ENCODE data around the gene CAMK1D.

GRCh38 chr10:12499076-12499986 is 150.0 kb downstream of the CAMK1D start:
- no peak for TF ChIP-seq RXRA (IDR thresholded peaks at IDR 0.05; ENCODE audit: insufficient read depth, low read depth, low read length)
- no peak for TF ChIP-seq KDM1A (IDR thresholded peaks at IDR 0.05; ENCODE audit: borderline replicate concordance, low read length)
- TF ChIP-seq CHD1 (IDR thresholded peaks at IDR 0.05; ENCODE audit: low read depth, low read length): no peak
- no peak for TF ChIP-seq CTCF (IDR thresholded peaks at IDR 0.05; ENCODE audit: control extremely low read depth in 1 of 3, insufficient read depth in 1 of 3, low read depth in 1 of 3, low read length in 3 of 3)
- TF ChIP-seq SRF (IDR thresholded peaks at IDR 0.05; ENCODE audit: low read depth, low read length): no peak
- no peak for TF ChIP-seq MAFK (IDR thresholded peaks at IDR 0.05; ENCODE audit: low read depth, low read length)
- no peak for TF ChIP-seq E2F6 (IDR thresholded peaks at IDR 0.05)

Measured in H1 (cell line).